ENCODE data around the gene ZSWIM1. TPM values are rescaled to one million over a fixed set of nuclear protein-coding genes. Genes with fewer than 3 reads are reported as not detected.

Gene ZSWIM1
- total and polyA plus RNA-seq, 2 of the 13 experiments (the other 11 are each of a cell fraction or from before 2014, with no cell fraction given) = 9.5 to 11.7 TPM

DNA sequence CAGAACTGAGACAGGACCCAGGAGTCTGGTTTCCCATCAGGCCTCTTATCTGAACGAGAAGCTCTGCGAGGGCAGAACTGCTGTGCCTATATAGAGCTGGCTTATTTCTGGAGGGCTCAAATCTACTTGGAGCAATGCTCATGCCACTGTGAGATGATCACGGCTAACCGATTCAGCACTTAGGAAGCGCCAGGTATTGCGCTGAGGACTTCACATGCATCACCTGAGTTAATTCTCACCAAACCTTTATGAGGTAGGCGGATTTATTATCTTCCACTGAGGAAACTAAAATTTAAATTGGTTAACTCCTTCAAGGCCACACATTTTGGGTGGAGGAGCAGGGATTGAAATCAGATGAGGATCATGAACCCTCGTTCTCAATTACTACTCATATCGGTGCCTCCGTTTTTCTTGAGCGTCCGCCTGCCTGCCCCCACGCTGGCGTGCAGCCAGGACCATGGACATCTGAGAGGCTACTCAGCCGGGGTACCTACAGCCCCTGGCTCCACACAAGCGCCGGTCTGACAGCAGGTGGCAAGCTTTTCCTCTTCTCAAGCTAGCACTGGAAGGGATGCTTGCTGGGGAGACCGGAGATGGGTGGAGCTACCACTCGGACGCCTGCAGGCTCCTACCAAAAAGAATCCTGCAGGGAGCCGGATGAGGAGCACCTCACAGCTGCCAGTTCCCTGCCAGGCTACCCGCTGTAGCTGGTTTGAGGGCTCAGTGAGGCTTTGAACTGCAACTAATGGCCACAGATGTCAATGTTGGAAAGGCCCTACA, 52.4 kb downstream of the ZSWIM1 start (continued):
- TF ChIP-seq, protein P1, sequence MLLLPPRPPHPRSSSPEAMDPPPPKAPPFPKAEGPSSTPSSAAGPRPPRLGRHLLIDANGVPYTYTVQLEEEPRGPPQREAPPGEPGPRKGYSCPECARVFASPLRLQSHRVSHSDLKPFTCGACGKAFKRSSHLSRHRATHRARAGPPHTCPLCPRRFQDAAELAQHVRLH (CRISPR knock-in tag; IDR thresholded peaks at IDR 0.05; ENCODE audit: borderline replicate concordance, low read depth) = 0 out of 2 replicates have a peak, but pooled peaks have one; percentile 54
- TF ChIP-seq, protein P2, sequence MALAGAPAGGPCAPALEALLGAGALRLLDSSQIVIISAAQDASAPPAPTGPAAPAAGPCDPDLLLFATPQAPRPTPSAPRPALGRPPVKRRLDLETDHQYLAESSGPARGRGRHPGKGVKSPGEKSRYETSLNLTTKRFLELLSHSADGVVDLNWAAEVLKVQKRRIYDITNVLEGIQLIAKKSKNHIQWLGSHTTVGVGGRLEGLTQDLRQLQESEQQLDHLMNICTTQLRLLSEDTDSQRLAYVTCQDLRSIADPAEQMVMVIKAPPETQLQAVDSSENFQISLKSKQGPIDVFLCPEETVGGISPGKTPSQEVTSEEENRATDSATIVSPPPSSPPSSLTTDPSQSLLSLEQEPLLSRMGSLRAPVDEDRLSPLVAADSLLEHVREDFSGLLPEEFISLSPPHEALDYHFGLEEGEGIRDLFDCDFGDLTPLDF (CRISPR knock-in tag; IDR thresholded peaks at IDR 0.05) = no peak
- TF ChIP-seq, protein P3, sequence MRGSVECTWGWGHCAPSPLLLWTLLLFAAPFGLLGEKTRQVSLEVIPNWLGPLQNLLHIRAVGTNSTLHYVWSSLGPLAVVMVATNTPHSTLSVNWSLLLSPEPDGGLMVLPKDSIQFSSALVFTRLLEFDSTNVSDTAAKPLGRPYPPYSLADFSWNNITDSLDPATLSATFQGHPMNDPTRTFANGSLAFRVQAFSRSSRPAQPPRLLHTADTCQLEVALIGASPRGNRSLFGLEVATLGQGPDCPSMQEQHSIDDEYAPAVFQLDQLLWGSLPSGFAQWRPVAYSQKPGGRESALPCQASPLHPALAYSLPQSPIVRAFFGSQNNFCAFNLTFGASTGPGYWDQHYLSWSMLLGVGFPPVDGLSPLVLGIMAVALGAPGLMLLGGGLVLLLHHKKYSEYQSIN (CRISPR knock-in tag; IDR thresholded peaks at IDR 0.05; ENCODE audit: borderline replicate concordance) = no peak

DNA sequence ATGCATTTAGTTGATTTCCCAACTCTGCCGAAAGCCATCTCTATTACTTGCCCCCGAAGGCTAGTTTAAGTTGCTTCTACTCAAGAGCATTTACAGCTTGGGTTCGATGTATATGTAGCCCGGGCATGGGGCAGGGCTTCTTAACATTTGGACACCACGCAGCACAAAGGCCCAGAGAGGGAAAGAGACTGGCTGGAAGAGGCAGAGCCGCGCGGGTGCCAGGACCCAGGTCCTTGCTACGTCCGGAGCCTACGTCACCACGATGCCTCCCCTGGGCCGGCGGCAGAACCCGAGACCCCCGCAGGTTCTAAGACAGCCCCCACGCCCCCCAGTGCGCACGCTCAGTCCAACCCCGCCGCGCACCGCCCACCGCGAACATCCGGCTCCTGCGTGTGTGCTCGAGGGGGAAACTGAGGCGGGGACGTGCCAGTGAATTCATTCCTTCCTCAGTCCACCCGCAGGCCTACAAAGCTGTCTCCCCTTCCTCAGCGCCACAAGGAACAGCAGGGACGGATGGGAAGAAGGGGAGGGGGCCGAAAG, 53.1 kb downstream of the ZSWIM1 start:
- 2% methylated on average over 27 of the region's 34 CpGs for WGBS (ENCODE audit: low lambda C conversion rate)
- H3K4me2 ChIP-seq (ENCODE audit: low read depth, low read length) = peak overlapping the region; percentile 97
- BruUV-seq (replicated peaks) = TSS peak; percentile 88
- peaks cover 19 to 21% of the 10 kb centered on the region in 2 experiments; a peak in 4 of 5 replicates for H3K36me3 ChIP-seq (replicated peaks in 1 of 2; ENCODE audit: control insufficient read depth in 1 of 2, insufficient read depth in 2 of 2, low read length in 2 of 2)
- H2AFZ ChIP-seq (ENCODE audit: low read length) = no peak overlapping the region
- no peaks in the 10 kb centered on the region for H3K9me3 ChIP-seq (ENCODE audit: low read length)
- in situ Hi-C loops (cut with HindIII; ENCODE audit: extremely low pct_ligation_motif_present, low pct_unique_long_range_greater_than_20kb) (loop anchor here (5.0 kb wide), 1 partner anchor 42 kb away; the partner anchor contains the start of genes CTSA and NEURL2), intact Hi-C loops (cut with micrococcal nuclease; ENCODE audit: unreplicated experiment) (loop anchor here (2.0 to 5.0 kb wide), 4 partner anchors 38 to 102 kb away; partner anchors contain the start of genes ACOT8, CTSA, NEURL2 and SNX21)
- peak; percentile 27 for ATAC-seq
- DNase-seq (ENCODE audit: low spot score) = no peak
- ChIA-PET CTCF (ENCODE audit: low intra/inter-chr PET ratio, low total read pairs) (interaction anchor here (0.9 to 1.2 kb wide), 2 partner anchors 12 to 29 kb away, joined by 3 read pairs; no protein-coding TSS in a partner anchor), POLR2A (interaction anchor here (0.7 to 5.9 kb wide), 25 partner anchors 9 to 590 kb away, joined by 3 to 201 read pairs (median 7); partner anchors contain the start of genes ACOT8, CTSA, DNTTIP1 and NEURL2)
- peaks cover 54% of the 10 kb centered on the region for H3K4me1 ChIP-seq (ENCODE audit: insufficient read depth, low read length)
- peaks cover 24% of the 10 kb centered on the region for H3K79me2 ChIP-seq (ENCODE audit: insufficient read depth, low read length)
- H3K27ac ChIP-seq (ENCODE audit: extremely low read length, insufficient read depth, low read length) = peak overlapping the region; percentile 97
- no peaks in the 10 kb centered on the region for H4K20me1 ChIP-seq (ENCODE audit: insufficient read depth, low read length)
- H3K9ac ChIP-seq (ENCODE audit: insufficient read depth, low read depth, low read length) = peak overlapping the region; percentile 100
- peak overlapping the region; percentile 92 to 97 (median 95) for H3K4me3 ChIP-seq (replicated peaks in 1 of 3; ENCODE audit: insufficient read depth in 1 of 3, low read depth in 2 of 3, low read length in 3 of 3)
- no peaks in the 10 kb centered on the region; a peak in 1 of 5 replicates for H3K27me3 ChIP-seq (ENCODE audit: control insufficient read depth in 1 of 2, insufficient read depth in 2 of 2, low read length in 2 of 2)
- FAIRE-seq = no peak
- TF ChIP-seq, protein P4, sequence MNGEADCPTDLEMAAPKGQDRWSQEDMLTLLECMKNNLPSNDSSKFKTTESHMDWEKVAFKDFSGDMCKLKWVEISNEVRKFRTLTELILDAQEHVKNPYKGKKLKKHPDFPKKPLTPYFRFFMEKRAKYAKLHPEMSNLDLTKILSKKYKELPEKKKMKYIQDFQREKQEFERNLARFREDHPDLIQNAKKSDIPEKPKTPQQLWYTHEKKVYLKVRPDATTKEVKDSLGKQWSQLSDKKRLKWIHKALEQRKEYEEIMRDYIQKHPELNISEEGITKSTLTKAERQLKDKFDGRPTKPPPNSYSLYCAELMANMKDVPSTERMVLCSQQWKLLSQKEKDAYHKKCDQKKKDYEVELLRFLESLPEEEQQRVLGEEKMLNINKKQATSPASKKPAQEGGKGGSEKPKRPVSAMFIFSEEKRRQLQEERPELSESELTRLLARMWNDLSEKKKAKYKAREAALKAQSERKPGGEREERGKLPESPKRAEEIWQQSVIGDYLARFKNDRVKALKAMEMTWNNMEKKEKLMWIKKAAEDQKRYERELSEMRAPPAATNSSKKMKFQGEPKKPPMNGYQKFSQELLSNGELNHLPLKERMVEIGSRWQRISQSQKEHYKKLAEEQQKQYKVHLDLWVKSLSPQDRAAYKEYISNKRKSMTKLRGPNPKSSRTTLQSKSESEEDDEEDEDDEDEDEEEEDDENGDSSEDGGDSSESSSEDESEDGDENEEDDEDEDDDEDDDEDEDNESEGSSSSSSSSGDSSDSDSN (CRISPR knock-in tag; IDR thresholded peaks at IDR 0.05) = no peak; the same call in 1 of the 2 replicates
- TF ChIP-seq, protein P5, sequence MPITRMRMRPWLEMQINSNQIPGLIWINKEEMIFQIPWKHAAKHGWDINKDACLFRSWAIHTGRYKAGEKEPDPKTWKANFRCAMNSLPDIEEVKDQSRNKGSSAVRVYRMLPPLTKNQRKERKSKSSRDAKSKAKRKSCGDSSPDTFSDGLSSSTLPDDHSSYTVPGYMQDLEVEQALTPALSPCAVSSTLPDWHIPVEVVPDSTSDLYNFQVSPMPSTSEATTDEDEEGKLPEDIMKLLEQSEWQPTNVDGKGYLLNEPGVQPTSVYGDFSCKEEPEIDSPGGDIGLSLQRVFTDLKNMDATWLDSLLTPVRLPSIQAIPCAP (CRISPR knock-in tag; IDR thresholded peaks at IDR 0.05; ENCODE audit: low read depth) = 0 out of 2 replicates have a peak, but pooled peaks have one; percentile 25
- TF ChIP-seq, protein P6, sequence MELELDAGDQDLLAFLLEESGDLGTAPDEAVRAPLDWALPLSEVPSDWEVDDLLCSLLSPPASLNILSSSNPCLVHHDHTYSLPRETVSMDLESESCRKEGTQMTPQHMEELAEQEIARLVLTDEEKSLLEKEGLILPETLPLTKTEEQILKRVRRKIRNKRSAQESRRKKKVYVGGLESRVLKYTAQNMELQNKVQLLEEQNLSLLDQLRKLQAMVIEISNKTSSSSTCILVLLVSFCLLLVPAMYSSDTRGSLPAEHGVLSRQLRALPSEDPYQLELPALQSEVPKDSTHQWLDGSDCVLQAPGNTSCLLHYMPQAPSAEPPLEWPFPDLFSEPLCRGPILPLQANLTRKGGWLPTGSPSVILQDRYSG (CRISPR knock-in tag; IDR thresholded peaks at IDR 0.05) = no peak
- TF ChIP-seq ZMYM4 (CRISPR knock-in tag; IDR thresholded peaks at IDR 0.05) (no peak; the same call in 1 of the 2 replicates), ZNF354B (CRISPR knock-in tag; IDR thresholded peaks at IDR 0.05) (peak; percentile 88; the same call in 1 of the 2 replicates), NFRKB (IDR thresholded peaks at IDR 0.05) (no peak), PHB2 (IDR thresholded peaks at IDR 0.05; ENCODE audit: partially characterized antibody) (no peak)
- TF ChIP-seq, protein P7, sequence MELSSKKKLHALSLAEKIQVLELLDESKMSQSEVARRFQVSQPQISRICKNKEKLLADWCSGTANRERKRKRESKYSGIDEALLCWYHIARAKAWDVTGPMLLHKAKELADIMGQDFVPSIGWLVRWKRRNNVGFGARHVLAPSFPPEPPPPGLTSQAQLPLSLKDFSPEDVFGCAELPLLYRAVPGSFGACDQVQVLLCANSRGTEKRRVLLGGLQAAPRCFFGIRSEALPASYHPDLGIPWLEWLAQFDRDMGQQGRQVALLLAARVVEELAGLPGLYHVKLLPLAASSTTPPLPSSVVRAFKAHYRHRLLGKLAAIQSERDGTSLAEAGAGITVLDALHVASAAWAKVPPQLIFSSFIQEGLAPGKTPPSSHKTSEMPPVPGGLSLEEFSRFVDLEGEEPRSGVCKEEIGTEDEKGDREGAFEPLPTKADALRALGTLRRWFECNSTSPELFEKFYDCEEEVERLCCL (CRISPR knock-in tag; IDR thresholded peaks at IDR 0.05; ENCODE audit: borderline replicate concordance) = no peak
